HEK293T (cell line): ENCODE results near the gene SIM1.

ENCODE experiments used
- BHLHE40 ChIP-seq: fragments of 450-650 bp; IDR thresholded peaks from 2 replicates; pipeline ENCODE4 v1.6.1; 2016; ENCODE audit warnings: mild to moderate bottlenecking, moderate library complexity, borderline replicate concordance
- FOXM1 ChIP-seq: fragments of 450-650 bp; IDR thresholded peaks from 2 replicates; pipeline ENCODE4 v1.6.1; 2017; ENCODE audit warnings: mild to moderate bottlenecking, borderline replicate concordance

GRCh38 chr6:100440935-100441334, 23.8 kb downstream of the SIM1 start:
- TF ChIP-seq BHLHE40 (no peak), FOXM1 (no peak)
